PC-9 (cell line): Measurements from ENCODE around the gene BMPR1B.

Experiments
- CTCF ChIP-seq: fragments of 200-600 bp; sonication (generic); conservative IDR thresholded peaks from 2 replicates; pipeline ENCODE4 v1.6.1; 2017; ENCODE audit warnings: mixed run types, antibody characterized with exemption, mild to moderate bottlenecking, moderate library complexity
- EZH2 ChIP-seq: fragments of 200-600 bp; sonication (generic); IDR thresholded peaks from 2 replicates; pipeline ENCODE4 v1.8.0; 2017; ENCODE audit warnings: antibody characterized with exemption, low read depth

GRCh38 chr4:95105983-95106382 is 348.2 kb downstream of the BMPR1B start:
- TF ChIP-seq CTCF: no peak
- no peak for TF ChIP-seq EZH2
